ENCODE data around the gene GRIA3.
A peak's percentile ranks its signal among the peaks of the same experiment; 100 is the strongest.

Gene GRIA3

DNA sequence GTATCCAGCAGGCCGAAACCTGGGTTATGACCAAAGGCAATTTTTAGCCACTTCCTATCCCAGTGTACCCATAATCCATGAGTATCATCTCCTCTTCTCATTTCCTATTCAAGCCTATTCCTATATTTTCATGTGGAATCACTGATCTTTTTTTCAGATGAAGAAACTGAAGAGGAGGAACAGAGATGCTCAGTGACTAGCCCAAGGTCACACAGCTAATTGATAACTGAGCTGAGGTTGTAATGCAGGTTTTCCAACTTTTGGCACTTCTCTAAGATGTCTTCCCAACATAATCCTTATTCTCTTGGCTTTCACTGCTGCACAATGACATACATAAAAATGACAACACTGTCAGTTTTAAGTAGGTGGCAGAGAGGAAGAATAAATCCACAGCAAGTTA, 15.3 kb downstream of the GRIA3 start:
- DNase-seq (ENCODE audit: low read depth): no peak

- DNase-seq (ENCODE audit: low read depth): no peak
Observed at GRCh38 chrX:123201720-123202119, 17.6 kb downstream of the GRIA3 start.

- no peak for DNase-seq (ENCODE audit: low read depth)
Observed at GRCh38 chrX:123202523-123202922, 18.4 kb downstream of the GRIA3 start.

DNA sequence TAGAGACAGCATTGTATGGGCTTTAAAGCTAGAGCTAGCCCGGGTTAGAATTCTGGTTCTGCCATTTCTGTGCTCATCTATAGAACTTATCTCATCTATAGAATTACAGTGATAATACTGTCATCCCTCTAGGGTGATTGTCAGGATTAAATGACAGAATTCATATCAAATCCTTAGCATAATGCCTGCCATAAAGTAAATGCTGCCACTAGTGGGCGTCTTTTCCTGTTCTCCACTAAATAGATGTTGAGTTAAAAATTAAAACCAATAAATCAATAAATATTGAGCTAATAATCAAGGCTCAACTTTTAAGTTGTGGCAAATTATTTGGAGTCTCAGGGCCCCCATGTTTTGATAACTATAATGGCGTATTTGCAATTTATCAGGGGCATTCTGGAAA, 19.7 kb downstream of the GRIA3 start:
- DNase-seq (ENCODE audit: low read depth): no peak

DNA sequence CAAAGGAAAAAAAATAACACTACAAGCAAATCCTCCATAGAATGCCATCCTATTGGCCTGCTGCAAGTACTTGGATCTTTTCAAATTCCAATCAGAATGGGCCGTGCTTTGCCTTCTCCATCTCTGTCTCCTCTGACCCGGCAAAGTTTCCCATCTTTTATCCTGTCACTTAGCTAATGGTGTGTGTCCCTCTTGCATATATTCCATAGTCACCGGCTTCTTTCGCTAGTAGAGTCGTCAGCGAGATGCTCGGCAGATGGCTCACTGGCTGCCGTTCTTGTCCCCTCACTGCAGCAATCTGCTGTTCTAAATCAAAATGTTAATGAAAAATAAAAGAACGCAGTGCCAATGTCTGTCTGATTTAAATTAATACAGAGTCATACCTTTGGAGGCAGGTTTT, 22.1 kb downstream of the GRIA3 start:
- no peak for DNase-seq (ENCODE audit: low read depth)

DNA sequence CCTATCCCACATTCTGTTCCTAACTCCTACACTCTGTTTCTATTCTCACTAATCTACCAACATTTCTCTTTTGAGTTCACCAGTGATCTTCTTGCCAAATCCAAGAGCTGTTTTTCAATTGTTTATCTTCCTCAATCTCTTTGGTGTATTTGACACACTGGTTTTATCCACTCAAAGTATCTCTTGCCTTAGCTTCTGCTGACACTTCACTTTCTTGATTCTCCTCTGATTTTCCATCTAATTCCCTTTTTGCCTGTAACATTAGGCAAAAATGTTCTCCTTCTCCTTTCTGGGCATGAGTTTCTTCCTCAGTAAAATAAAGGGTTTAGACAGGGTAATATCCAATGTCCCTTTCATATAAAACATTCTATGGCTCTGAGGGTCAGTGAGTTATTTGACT, 26.2 kb downstream of the GRIA3 start:
- DNase-seq (ENCODE audit: low read depth): no peak

DNA sequence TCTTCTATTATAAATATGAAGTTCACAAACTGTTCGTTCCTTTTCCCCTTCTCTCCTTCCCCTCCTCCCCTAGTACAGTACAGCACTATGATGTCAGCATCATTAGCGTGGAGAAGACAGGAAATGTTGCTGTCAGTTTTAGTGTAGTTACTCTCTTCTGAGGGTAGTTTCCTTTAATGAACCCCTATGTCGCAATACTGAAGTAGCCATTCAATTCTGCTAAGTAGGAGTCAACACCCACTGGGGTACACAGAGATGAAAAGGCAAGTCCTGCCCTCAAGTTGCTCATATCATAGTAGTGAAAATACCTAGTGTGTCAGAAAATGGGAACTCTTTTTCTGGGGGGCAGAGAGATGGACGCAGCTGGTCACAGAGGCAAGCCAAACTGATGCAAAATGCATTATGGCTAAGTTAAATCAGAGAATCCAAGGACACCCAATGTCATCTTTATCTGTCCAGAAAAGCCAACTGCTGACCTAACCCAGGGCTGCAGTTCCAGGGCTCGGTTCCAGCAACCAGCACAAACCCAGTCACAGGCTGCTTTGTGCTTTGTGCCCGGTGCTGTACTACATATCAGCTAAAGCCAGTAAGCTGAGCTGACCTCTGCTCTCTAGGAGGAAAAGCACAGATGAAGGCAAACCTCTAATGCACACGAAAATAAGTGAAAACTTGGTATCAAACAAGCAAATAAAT, 31.5 kb downstream of the GRIA3 start:
- DNase-seq (ENCODE audit: low read depth): no peak

GRCh38 chrX:123217077-123217476, 33.0 kb downstream of the GRIA3 start:
- DNase-seq (ENCODE audit: low read depth): peak; percentile 6

GRCh38 chrX:123217728-123218127, 33.6 kb downstream of the GRIA3 start:
- DNase-seq (ENCODE audit: low read depth): no peak

GRCh38 chrX:123219916-123220315, 35.8 kb downstream of the GRIA3 start:
- DNase-seq (ENCODE audit: low read depth): no peak

DNA sequence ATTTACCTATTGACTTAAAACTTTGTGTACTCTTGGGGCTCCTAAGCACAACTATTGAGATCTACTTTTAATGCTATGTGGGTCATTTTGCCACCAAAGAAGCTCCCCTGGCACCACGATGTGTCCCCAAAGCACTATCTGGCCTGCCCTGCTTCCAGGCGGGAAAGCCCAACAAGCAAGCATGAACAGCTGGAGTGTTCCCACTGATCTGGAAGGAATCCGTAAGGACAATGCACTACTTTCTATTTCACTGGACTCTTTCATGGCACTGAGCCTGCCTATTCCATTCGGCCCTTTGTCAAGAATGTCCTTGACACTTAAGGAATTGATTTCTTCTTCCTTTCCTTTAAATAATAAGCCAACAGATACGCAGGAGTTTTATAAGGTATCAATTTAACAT, 38.8 kb downstream of the GRIA3 start:
- DNase-seq (ENCODE audit: low read depth): no peak

GRCh38 chrX:123223409-123223808, 39.3 kb downstream of the GRIA3 start:
- no peak for DNase-seq (ENCODE audit: low read depth)

- no peak for DNase-seq (ENCODE audit: low read depth)
Observed at GRCh38 chrX:123223859-123224258, 39.8 kb downstream of the GRIA3 start.

DNA sequence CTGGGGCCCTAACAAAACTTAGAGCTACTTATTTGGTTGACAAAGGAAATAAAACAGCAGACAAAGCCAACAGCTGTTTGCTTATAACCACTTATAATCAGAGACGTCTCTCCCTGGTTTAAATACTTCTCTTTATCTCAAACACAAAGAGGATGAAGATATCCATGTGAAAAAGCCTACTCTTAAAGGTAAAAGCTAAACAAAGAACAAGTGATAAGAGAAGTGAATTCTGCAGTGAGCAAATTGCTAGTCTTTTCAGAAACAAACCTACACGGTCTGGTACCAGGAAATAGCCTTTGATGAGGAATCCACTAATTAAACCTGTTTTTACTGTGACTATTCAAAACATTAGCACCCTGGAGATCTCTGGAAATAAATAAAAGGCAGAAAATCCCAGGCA, 46.7 kb downstream of the GRIA3 start:
- DNase-seq (ENCODE audit: low read depth): no peak

DNA sequence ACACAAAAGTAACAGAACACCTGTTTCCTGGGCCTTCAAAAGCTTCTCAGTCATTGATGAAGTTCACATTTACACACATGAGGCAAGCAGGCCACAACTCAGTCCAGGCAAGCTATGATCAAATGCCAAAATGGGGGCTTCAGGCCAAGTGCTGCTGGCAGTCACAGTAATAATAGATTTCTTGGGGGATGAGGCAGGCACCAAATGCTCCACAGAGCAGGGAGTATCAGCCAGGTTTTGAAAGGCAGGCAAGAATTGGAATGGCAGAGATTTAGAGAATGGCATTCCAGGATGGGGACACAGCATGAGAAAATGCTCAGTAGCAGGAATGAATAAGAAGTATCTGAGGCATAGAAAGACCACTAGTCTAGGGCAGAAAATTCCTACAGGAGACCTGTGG, 52.8 kb downstream of the GRIA3 start:
- DNase-seq (ENCODE audit: low read depth): no peak

DNA sequence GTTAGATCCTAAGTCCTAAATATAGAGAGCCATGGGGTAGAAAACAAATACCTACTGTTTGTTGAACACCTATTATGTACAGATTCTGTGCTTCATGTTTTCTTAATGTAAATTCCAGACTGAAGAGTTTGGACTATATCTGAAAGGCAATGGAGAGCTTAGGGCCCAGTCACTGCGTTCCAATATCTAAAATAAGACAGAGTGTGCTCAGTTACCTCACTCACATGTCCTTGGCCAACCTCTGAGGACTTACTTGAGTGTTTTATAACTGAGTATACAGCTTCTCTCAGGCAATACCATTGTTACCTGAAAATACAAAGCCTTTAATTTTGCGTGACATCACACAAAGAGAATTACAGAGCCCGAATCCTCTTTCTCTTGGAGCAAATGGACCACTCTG, 53.2 kb downstream of the GRIA3 start:
- no peak for DNase-seq (ENCODE audit: low read depth)

GRCh38 chrX:123254457-123254856, 70.4 kb downstream of the GRIA3 start:
- DNase-seq (ENCODE audit: low read depth): no peak

DNA sequence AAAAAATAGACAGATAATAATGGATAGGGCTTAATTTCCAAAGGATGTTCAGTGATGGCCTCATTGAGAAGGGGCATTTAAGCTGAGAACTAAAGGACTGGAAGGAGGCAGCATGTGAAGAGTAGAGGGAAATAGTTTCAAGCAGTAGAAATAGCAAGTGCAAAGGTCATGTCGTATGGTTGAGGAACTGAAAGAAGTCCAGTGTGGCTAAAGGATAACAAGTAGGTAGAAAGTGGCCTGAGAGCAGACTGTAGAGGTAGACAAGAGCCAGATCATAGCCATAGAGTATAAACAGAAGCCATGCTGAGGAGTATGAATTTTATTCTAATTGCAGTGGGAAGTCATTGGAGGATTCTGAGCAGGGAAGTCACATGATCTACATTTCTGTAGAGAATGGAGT, 72.3 kb downstream of the GRIA3 start:
- no peak for DNase-seq (ENCODE audit: low read depth)

DNA sequence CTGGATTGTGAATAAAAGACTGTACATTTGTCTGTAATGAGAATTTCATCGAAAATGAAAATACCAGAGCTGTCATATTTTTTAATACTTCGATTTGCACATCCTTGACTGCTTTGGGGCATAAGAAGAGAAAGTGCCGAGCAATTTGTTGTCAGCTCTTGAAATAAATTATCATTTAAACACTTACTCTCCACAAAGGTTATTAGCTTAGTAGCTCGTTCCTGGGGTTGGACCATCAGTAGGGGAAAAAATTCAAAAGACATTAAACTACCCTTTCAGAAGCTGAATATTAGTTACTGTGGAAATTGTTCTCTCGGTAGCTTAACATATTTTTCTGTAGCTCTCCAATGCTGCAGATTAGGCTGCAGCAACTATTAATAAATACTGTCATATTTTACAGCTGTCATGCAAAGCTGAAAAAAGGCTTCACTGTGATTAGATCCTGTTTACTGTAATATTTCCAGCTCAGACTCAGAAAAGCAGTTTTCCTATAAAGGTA, 76.9 kb downstream of the GRIA3 start:
- DNase-seq (ENCODE audit: low read depth): no peak

GRCh38 chrX:123263270-123263669, 79.2 kb downstream of the GRIA3 start:
- no peak for DNase-seq (ENCODE audit: low read depth)

DNA sequence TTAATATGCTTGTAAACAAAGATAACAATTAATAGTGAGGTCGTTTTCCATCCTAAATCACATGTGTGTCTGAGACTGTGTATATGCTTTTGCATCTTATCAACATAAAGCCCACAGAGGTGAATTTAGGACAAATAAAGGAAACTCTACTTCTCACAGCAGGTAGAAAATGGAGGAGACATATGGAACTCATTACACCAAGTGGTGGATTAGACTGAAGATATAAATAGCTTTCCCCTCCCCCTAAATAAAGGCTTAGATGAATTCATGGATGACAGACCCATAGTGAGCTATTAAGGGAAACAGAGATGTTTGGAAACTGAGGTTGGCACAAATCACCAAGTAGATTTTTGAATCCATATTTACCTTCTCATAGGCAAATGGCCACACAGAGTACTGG, 79.7 kb downstream of the GRIA3 start:
- no peak for DNase-seq (ENCODE audit: low read depth)

- no peak for DNase-seq (ENCODE audit: low read depth)
Observed at GRCh38 chrX:123267220-123267619, 83.1 kb downstream of the GRIA3 start.

DNA sequence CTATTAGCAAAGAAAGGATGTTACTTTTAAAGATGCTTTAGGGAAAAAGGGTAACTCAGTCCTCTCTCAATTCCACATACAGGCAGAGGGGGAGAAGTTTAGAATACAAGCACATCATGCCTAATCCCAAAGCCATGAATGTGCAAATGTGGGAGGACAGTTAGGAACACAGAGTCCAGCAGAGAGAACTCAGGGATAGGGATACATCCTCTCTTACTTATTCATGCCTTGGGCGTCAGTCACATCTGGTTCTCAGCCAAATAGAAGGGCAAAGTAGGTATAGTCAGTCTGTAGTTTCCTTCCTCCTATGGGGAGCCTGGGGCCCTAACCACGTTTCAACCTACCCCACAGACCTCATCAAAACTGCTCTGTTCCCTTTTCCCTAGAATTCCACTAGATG, 87.8 kb downstream of the GRIA3 start:
- DNase-seq (ENCODE audit: low read depth): no peak

GRCh38 chrX:123272630-123273029, 88.6 kb downstream of the GRIA3 start:
- DNase-seq (ENCODE audit: low read depth): no peak

DNA sequence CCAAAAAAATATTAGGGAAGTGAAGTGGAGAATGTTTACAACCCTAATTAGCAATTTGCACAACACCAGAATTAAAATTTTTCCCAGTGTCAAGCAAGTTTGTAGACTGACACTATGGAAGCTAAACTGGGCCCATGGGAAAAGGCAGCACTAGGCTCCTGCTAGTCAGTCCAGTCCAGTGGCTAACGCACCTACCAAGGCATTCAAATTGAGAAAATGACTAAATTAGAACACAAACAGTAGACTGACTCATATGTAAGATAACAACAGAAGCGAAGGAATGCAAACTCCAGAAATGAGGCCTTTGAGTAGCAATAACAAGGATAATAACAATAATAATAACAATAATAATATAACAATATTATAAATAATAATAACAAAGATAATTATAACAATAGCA, 90.7 kb downstream of the GRIA3 start:
- no peak for DNase-seq (ENCODE audit: low read depth)

All from fibroblast of the conjunctiva (primary cell).